Endothelial cell (in vitro differentiated cells): ENCODE results near the gene TEP1. TPM values are rescaled to one million over a fixed set of nuclear protein-coding genes. Genes with fewer than 3 reads are reported as not detected.

Source experiments
- DNase-seq: peaks from one replicate; pipeline ENCODE4 v3.0.0; 2021; ENCODE audit warnings: low spot score
- H3K27ac Mint-ChIP-seq: one replicate; pipeline ENCODE4 v1.8.0; 2021; ENCODE audit warnings: mixed read lengths, inconsistent platforms; ENCODE audit not compliant: unreplicated experiment
- H3K27me3 Mint-ChIP-seq: one replicate; pipeline ENCODE4 v1.8.0; 2021; ENCODE audit warnings: mild to moderate bottlenecking, moderate library complexity, mixed read lengths, inconsistent platforms; ENCODE audit not compliant: unreplicated experiment
- H3K36me3 Mint-ChIP-seq: one replicate; pipeline ENCODE4 v1.8.0; 2021; ENCODE audit warnings: mild to moderate bottlenecking, low read depth, mixed read lengths, inconsistent platforms; ENCODE audit not compliant: unreplicated experiment
- H3K4me1 Mint-ChIP-seq: one replicate; pipeline ENCODE4 v1.8.0; 2021; ENCODE audit warnings: mild to moderate bottlenecking, mixed read lengths, inconsistent platforms; ENCODE audit not compliant: unreplicated experiment
- H3K4me3 Mint-ChIP-seq: one replicate; pipeline ENCODE4 v1.8.0; 2021; ENCODE audit warnings: mild to moderate bottlenecking, mixed read lengths, inconsistent platforms; ENCODE audit not compliant: unreplicated experiment
- H3K9me3 Mint-ChIP-seq: one replicate; pipeline ENCODE4 v1.8.0; 2021; ENCODE audit warnings: mixed read lengths, inconsistent platforms; ENCODE audit not compliant: unreplicated experiment
- total RNA-seq: library from RNA; stranded (reverse); fragmentation: NEBNext Ultra II Directional; extraction: Animal tissue kit (Norgen Biotek cat#: 25700); gene quantifications from one replicate; pipeline ENCODE4 v1.2.1, GENCODE V29; 2021; ENCODE audit not compliant: unreplicated experiment
- TF ChIP-seq, protein P1 (sequence below): fragments of 200-600 bp; sonication (generic); IDR thresholded peaks from one replicate; pipeline ENCODE4 v1.5.0; 2021; ENCODE audit warnings: antibody characterized with exemption; ENCODE audit not compliant: unreplicated experiment

The TEP1 gene
- total RNA-seq, 1 donor from 2014 or later, result 44.0 TPM

DNA sequence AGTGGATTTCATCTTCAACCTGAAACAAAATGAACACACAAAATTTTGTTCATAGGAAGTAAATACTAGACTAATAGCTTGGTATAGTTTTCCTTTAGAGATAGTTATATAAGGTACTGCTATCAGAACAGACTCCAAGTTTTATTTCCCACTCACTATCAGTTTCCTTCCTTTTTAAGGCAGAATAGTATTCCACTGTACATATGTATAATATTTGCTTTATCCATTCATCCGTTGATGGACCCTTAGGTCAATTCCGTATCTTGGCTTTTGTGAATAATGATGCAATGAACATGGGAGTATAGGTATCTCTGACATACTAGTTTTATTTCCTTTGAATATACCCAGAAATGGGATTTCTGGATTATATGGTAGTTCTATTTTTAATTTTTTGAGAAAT is 83.9 kb downstream of the TEP1 start:
- H3K4me3 Mint-ChIP-seq, result no peak overlapping the region
- peaks cover 4% of the 10 kb centered on the region for H3K36me3 Mint-ChIP-seq
- H3K27me3 Mint-ChIP-seq, result peaks cover 2% of the 10 kb centered on the region
- no peak overlapping the region for H3K27ac Mint-ChIP-seq
- no peak for DNase-seq
- no peaks in the 10 kb centered on the region for H3K9me3 Mint-ChIP-seq
- TF ChIP-seq, protein P1, sequence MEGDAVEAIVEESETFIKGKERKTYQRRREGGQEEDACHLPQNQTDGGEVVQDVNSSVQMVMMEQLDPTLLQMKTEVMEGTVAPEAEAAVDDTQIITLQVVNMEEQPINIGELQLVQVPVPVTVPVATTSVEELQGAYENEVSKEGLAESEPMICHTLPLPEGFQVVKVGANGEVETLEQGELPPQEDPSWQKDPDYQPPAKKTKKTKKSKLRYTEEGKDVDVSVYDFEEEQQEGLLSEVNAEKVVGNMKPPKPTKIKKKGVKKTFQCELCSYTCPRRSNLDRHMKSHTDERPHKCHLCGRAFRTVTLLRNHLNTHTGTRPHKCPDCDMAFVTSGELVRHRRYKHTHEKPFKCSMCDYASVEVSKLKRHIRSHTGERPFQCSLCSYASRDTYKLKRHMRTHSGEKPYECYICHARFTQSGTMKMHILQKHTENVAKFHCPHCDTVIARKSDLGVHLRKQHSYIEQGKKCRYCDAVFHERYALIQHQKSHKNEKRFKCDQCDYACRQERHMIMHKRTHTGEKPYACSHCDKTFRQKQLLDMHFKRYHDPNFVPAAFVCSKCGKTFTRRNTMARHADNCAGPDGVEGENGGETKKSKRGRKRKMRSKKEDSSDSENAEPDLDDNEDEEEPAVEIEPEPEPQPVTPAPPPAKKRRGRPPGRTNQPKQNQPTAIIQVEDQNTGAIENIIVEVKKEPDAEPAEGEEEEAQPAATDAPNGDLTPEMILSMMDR, result no peak
- peaks cover 26% of the 10 kb centered on the region for H3K4me1 Mint-ChIP-seq

DNA sequence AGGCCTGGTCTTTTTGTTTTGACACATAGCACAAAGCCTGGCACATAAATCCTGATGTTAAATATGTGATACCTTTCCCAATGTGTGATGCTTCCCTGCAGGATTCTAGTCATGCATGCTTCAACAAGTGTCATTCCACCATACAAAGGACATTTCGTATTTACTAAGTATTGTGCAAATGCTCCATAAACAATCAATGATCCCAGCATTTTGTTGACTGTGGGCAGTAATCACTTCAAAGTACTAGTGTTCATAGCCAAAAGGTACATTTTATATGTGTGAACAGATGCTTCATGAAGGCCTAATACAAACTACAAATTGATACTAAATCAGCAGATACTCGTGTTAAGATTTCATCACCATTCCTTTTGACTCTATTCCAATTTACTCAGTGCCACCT is 84.6 kb downstream of the TEP1 start:
- peaks cover 26% of the 10 kb centered on the region for H3K4me1 Mint-ChIP-seq
- no peaks in the 10 kb centered on the region for H3K9me3 Mint-ChIP-seq
- DNase-seq, result no peak
- H3K4me3 Mint-ChIP-seq, result no peak overlapping the region
- peaks cover 9% of the 10 kb centered on the region for H3K36me3 Mint-ChIP-seq
- H3K27ac Mint-ChIP-seq, result no peak overlapping the region
- TF ChIP-seq, protein P1, result no peak
- peaks cover 2% of the 10 kb centered on the region for H3K27me3 Mint-ChIP-seq

DNA sequence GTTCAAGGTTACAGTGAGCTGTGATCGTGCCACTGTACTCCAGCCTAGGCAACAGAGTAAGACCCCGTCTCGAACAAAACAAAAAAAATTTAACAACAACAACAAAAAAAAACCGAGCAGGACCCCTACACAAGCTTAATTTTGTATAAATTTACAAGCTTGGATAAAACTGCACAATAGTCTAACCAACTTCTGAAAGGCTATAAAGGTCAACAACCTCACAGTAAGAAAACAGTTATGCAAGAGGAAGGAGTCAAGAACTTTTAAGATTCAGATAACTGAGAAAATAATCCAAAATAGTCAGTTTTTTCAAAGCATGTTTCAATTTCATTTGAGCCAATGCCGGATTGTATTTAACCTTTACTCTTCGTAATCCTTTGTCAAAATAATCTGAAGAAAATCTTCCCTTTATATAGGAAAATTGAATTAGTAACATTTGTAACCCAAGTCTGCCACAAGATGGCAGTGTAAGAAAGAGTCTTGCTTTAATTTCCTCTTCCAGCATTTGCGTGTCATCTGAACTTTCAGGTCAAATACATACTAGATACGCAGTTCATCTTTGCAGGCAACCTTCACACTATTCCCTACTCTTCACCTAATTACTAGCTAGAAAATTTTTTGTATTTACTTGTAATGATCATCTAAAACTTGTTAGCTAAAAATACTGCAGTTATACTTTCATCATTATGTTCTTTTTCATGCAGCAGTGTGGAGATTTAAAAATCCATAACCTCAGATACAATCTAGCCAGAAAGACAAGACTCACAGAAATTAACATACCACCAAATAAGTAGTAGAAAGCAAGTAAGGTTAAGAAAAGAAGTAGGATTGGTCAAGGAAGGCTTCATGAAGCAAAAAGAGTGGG is 86.1 kb downstream of the TEP1 start:
- TF ChIP-seq, protein P1, result peak; percentile 88
- peak; percentile 21 for DNase-seq
- Mint-ChIP-seq H3K27me3 (no peaks in the 10 kb centered on the region), H3K4me1 (peaks cover 20% of the 10 kb centered on the region), H3K36me3 (peaks cover 9% of the 10 kb centered on the region), H3K4me3 (no peak overlapping the region), H3K9me3 (no peaks in the 10 kb centered on the region), H3K27ac (peak overlapping the region; percentile 25)

DNA sequence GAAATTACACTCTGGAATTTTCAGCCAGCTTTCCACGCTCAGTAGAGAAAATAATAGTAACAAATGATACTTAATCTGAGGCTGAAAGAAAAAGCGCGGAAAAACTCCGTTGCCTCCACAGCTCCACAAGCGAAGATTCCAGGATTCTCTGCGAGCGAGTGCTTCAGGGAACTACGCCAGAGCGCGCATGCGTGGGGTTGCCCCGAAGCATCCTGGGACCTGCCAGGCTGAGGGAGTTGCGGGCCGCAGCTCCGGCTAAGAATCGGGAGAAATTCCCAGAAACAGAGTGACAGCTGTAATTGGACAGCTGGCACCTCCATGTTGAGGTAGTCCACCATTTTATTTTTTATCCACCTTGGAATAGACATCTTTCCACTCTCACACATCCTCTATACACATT is 95.6 kb downstream of the TEP1 start:
- peaks cover 4% of the 10 kb centered on the region for H3K27me3 Mint-ChIP-seq
- no peaks in the 10 kb centered on the region for H3K4me1 Mint-ChIP-seq
- no peak overlapping the region for H3K27ac Mint-ChIP-seq
- H3K36me3 Mint-ChIP-seq, result peaks cover 37% of the 10 kb centered on the region
- TF ChIP-seq, protein P1, result no peak
- H3K4me3 Mint-ChIP-seq, result no peak overlapping the region
- H3K9me3 Mint-ChIP-seq, result no peaks in the 10 kb centered on the region
- no peak for DNase-seq

Other genes with a start within 250 kb of the TEP1 start
- gene OR11G2, start 222.6 kb downstream of the TEP1 start, total RNA-seq, result not detected
- gene OR11H6, start 189.8 kb downstream of the TEP1 start, total RNA-seq, result not detected
- gene OR11H7, start 184.5 kb downstream of the TEP1 start, total RNA-seq, result not detected
- gene OR11H4, start 174.2 kb downstream of the TEP1 start, total RNA-seq, result not detected
- 14.3 TPM for gene TTC5, start 107.5 kb downstream of the TEP1 start, total RNA-seq
- 91.1 TPM for gene CCNB1IP1, start 80.2 kb downstream of the TEP1 start, total RNA-seq
- 24.4 TPM for gene PARP2, start 69.9 kb downstream of the TEP1 start, total RNA-seq
- 0.08 TPM for gene KLHL33, start 22.7 kb upstream of the TEP1 start, total RNA-seq
- 46.1 TPM for gene OSGEP, start 41.3 kb upstream of the TEP1 start, total RNA-seq
- 230 TPM for gene APEX1, start 41.7 kb upstream of the TEP1 start, total RNA-seq
- 36.8 TPM for gene PIP4P1, start 47.9 kb upstream of the TEP1 start, total RNA-seq
- 322 TPM for gene PNP, start 55.9 kb upstream of the TEP1 start, total RNA-seq
- 10.7 TPM for gene RNASE10, start 92.0 kb upstream of the TEP1 start, total RNA-seq
- not detected for gene RNASE9, start 147.5 kb upstream of the TEP1 start, total RNA-seq
- gene RNASE11, start 174.5 kb upstream of the TEP1 start, total RNA-seq, result 0.31 TPM
- gene RNASE12, start 177.9 kb upstream of the TEP1 start, total RNA-seq, result not detected
- not detected for gene OR6S1, start 228.2 kb upstream of the TEP1 start, total RNA-seq